Activated CD8-positive, alpha-beta memory T cell treated with anti-CD3 and anti-CD28 coated beads for 36 hours (primary cell): Measurements from ENCODE around the gene NR5A1. TPM values are rescaled to one million over a fixed set of nuclear protein-coding genes. Genes with fewer than 3 reads are reported as not detected.

Experiments
- CTCF ChIA-PET: fragments of 350-600 bp; sonication (Branson Sonifier 250); formaldehyde crosslinking; loops from one replicate; lab custom pipeline; 2021; ENCODE audit warnings: antibody characterized with exemption; lab: Charles Lee
- POLR2A ChIA-PET: fragments of 350-600 bp; sonication (Branson Sonifier 250); formaldehyde crosslinking; loops from one replicate; lab custom pipeline; 2021; ENCODE audit warnings: antibody characterized with exemption; lab: Charles Lee
- total RNA-seq, 2 experiments: library from RNA; stranded (reverse); gene quantifications; one replicate each; pipeline ENCODE4 v1.2.3, GENCODE V29; 2021

NR5A1 gene
- total RNA-seq, 2 experiments from 2014 or later, result not detected

- ChIA-PET POLR2A (no interaction called here), CTCF (no interaction called here)
Observed at GRCh38 chr9:124471761-124472160, 35.4 kb downstream of the NR5A1 start.

DNA sequence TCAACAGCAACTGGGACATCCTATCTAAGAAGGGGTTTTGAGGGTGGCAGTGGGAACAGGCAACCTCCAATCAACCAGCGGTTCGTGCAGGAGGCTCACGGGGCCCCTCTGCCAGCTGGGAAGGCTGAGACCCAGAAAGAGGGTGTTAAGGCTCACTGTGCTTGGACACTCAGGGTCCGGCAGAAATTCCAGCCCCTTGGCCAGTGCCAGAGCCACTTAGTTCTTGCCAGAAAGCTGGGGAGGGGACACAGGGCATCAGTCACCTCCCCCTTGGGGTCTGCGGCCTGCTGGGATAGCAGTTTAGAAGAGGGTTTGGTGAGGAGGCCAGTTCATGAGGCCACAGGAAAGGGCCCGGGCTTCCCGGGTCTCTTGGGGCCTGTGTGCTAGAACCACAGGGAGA lies 36.5 kb downstream of the NR5A1 start:
- CTCF ChIA-PET, result no interaction called here
- POLR2A ChIA-PET, result no interaction called here

DNA sequence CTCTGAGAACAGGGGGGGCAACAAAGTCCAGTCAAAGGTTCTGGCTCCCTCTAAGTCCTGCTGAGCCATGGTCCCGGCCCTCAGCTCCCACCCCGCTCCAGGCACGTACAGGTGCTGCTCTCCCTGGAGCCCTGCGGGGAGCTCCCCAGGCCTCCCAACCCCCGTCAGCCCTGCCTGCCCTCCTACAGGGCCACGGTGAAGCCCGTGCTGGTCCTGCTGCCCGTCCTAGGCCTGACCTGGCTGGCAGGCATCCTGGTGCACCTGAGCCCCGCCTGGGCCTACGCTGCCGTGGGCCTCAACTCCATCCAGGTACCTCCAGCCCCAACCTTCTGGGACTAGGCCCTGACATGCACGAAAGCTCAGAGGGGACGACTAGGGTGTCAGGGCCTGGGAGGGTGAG lies 36.9 kb downstream of the NR5A1 start:
- ChIA-PET CTCF (no interaction called here), POLR2A (no interaction called here)

- ChIA-PET CTCF (no interaction called here), POLR2A (no interaction called here)
Observed at GRCh38 chr9:124469011-124469832, 38.0 kb downstream of the NR5A1 start.

DNA sequence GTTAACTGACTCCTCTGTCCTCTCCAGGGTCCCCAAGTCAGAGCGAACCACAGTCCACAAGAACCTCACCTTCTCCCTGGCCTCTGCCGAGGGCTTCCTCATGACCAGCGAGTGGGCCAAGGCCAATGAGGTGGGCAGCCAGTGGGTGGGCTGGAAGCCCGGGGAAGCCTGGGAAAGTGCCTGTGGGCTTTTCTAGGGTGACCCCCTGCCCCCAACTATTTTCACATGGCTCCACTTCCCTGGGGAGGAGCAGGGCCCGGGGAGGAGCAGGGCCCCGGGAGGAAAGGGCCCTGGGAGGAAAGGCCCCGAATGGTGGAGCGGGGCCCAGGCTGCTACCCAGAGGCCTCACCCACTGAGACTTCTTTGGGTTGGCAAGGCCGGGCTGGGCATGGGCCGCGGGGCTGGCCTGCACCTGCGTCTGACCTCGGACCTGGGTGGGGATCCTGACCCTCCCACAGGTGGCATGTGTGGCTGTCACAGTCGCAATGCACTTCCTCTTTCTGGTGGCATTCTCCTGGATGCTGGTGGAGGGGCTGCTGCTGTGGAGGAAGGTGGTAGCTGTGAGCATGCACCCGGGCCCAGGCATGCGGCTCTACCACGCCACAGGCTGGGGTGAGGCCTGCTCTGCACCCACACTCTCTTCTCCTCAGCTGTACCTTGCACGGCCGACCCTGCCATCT lies 39.0 kb downstream of the NR5A1 start:
- CTCF ChIA-PET, result no interaction called here
- POLR2A ChIA-PET, result no interaction called here

- POLR2A ChIA-PET, result no interaction called here
- CTCF ChIA-PET, result no interaction called here
Observed at GRCh38 chr9:124467410-124468060, 39.7 kb downstream of the NR5A1 start.

DNA sequence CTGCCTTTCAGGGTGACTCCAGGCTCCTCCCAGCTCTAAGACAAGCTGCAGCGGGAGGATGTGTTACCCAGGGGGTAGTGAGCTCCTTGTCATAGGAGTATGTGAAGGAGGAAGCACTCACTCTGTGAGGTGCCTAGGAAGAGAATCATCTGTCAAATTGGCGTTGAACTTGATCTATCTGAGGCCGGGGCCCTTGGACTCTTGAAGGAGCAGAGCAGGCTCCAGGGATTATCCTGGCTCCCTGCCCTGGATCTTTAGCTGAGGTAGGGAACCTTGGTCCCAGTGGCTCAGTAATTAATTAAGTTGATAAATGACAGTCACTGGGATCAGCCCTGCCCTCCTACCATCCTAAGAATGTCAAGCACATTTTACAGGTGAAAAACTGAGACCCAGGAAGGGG lies 41.5 kb downstream of the NR5A1 start:
- ChIA-PET POLR2A (no interaction called here), CTCF (no interaction called here)

- CTCF ChIA-PET, result no interaction called here
- POLR2A ChIA-PET, result no interaction called here
Observed at GRCh38 chr9:124462739-124463138, 44.5 kb downstream of the NR5A1 start.

GRCh38 chr9:124458441-124458840 lies 48.8 kb downstream of the NR5A1 start:
- CTCF ChIA-PET, result no interaction called here
- POLR2A ChIA-PET, result interaction anchor here (0.6 kb wide), 1 partner anchor 14 kb away, joined by 7 read pairs; no protein-coding TSS in a partner anchor

GRCh38 chr9:124457887-124458431 lies 49.2 kb downstream of the NR5A1 start:
- ChIA-PET CTCF (no interaction called here), POLR2A (interaction anchor here (0.6 kb wide), 1 partner anchor 13 kb away, joined by 7 read pairs; no protein-coding TSS in a partner anchor)

- ChIA-PET POLR2A (no interaction called here), CTCF (no interaction called here)
Observed at GRCh38 chr9:124457079-124457886, 49.9 kb downstream of the NR5A1 start.

DNA sequence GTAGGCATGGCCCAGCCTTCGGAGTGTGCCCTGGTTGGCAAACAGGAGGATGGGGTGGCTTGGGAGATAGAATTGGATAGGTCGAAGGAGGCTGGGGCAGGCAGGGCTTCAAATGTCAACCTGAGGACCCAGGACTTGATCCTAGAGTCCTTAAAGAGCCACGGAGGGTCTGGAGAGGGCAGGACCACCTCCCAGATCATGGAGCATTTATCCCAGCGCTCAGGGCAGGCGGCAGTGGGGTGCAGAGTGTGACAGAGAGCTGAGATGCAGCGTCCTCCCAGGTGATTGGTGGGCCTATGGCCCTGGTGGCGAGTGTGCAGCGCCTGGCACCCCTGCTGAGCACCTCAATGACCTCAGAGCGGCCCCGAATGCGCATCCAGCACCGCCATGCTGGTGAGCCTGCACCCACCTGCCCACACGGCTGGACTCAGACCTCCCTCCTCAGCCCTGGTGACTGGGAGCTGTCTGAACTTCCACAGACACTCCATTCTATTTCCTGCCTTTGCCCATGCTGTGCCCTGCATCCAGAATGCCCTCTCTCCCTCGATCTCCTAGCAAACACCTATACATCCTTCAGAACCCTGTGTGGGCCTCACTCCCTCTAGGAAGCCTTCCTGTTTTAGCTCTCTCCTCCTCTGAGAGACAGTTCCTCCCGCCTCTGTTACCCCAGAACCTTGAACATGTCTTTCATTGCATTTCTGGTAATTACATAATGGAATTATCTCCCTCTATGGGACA lies 50.7 kb downstream of the NR5A1 start:
- ChIA-PET CTCF (interaction anchor here (0.6 kb wide), 1 partner anchor 951 kb away, joined by 3 read pairs; no protein-coding TSS in a partner anchor), POLR2A (no interaction called here)

GRCh38 chr9:124455820-124456219 lies 51.4 kb downstream of the NR5A1 start:
- ChIA-PET CTCF (interaction anchor here (0.6 kb wide), 1 partner anchor 951 kb away, joined by 3 read pairs; no protein-coding TSS in a partner anchor), POLR2A (no interaction called here)

GRCh38 chr9:124454791-124455443 lies 52.3 kb downstream of the NR5A1 start:
- ChIA-PET CTCF (no interaction called here), POLR2A (interaction anchor here (0.6 kb wide), 1 partner anchor 1021 kb away, joined by 3 read pairs; no protein-coding TSS in a partner anchor)

DNA sequence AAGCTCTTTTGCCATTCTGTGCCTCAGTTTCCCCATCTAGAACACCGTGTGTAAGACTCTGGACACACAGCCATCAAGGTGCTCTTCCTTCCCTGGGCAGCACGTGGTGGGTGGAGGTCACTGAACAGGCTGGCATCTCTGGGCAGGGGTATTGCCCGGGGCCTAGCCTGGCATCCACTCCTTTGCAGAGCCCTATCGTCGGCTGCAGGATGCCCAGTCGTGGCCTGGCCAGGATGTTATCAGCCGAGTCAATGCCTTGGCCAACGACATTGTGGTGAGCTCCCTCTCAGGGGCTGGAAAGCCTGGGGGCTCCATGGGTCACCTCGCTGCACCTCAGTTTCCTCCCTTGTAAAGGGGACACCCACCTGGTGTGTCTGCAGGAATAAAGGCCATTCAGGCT lies 52.9 kb downstream of the NR5A1 start:
- ChIA-PET POLR2A (interaction anchor here (0.6 kb wide), 1 partner anchor 1021 kb away, joined by 3 read pairs; no protein-coding TSS in a partner anchor), CTCF (no interaction called here)

DNA sequence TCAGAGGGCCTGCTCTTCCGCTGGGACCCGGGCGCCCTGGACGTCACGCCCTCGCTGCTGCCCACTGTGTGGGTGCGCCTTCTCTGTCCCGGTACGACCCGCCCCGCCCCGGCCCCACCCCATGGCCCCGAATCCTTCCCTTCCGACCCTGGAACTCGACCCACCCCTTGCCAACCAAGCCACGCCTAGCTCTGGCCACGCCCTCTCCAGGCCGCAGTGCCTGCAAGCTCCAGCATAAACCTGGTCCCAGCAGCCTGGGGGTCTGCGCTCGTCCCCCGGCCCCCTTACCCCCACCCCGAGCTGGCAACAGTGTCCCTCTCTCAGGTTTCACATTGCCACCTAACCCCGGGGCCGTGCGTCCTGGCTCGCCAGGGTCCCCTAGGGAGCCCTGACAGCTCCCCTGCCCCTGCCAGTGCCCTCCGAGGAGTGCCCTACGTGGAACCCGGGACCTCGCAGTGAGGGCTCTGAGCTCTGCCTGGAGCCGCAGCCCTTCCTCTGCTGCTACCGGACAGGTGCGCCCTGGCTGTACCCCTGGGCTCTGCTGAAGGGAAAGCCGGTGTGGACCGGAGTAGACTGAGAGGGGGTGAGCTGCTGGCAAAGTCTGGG lies 53.5 kb downstream of the NR5A1 start:
- ChIA-PET CTCF (no interaction called here), POLR2A (no interaction called here)

DNA sequence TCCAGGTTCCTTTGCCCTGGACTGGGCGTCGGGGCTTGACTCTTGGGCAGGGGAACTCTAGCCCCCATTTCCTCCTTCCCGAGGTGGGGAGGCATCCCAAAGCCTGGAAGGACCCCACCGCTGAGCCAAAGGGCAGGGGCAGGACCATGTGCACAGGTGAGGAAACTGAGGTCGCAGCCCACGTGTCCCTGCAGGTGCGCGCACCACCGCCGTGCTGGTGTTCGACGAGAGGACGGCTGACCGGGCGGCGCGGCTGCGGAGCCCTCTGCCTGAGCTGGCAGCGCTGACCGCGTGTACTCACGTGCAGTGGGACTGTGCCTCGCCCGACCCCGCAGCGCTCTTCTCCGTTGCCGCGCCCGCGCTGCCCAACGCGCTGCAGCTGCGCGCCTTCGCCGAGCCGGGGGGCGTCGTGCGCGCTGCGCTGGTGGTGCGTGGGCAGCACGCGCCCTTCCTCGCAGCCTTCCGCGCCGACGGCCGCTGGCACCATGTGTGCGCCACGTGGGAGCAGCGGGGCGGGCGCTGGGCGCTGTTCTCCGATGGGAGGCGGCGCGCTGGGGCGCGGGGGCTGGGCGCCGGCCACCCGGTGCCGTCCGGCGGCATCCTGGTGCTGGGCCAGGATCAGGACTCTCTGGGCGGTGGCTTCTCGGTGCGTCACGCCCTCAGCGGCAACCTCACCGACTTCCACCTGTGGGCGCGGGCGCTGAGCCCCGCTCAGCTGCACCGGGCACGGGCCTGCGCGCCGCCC lies 54.2 kb downstream of the NR5A1 start:
- ChIA-PET POLR2A (no interaction called here), CTCF (no interaction called here)
